22Rv1 (cell line): ENCODE data around the gene TBX3.

ENCODE experiments used
- CTCF ChIP-seq: fragments of 450-650 bp; IDR thresholded peaks from 2 replicates; pipeline ENCODE4 v1.5.1; 2017; ENCODE audit warnings: mild to moderate bottlenecking
- ZFX ChIP-seq: fragments of 450-650 bp; IDR thresholded peaks from 2 replicates; pipeline ENCODE4 v1.6.1; 2017; ENCODE audit warnings: antibody characterized with exemption, borderline replicate concordance

GRCh38 chr12:114693059-114693531 lies 9.1 kb upstream of the TBX3 start:
- TF ChIP-seq CTCF (no peak), ZFX (no peak)
